GM19035 (cell line): ENCODE results near the gene CYTH4.

Experiments
- ATAC-seq: cut with Tn5 transposase; IDR thresholded peaks from one replicate; pipeline ENCODE4 v1.9.1; 2021; ENCODE audit not compliant: unreplicated experiment

CYTH4 gene

GRCh38 chr22:37343863-37344734 is 61.8 kb downstream of the CYTH4 start:
- ATAC-seq, result no peak

- no peak for ATAC-seq
Observed at GRCh38 chr22:37344735-37345449, 62.6 kb downstream of the CYTH4 start.

GRCh38 chr22:37345863-37346504 is 63.7 kb downstream of the CYTH4 start:
- ATAC-seq, result no peak

- no peak for ATAC-seq
Observed at GRCh38 chr22:37346505-37346895, 64.2 kb downstream of the CYTH4 start.

- ATAC-seq, result no peak
Observed at GRCh38 chr22:37349043-37349814, 66.9 kb downstream of the CYTH4 start.

- ATAC-seq, result no peak
Observed at GRCh38 chr22:37351232-37351631, 68.9 kb downstream of the CYTH4 start.

GRCh38 chr22:37352481-37352880 is 70.2 kb downstream of the CYTH4 start:
- ATAC-seq, result no peak

GRCh38 chr22:37353839-37354238 is 71.5 kb downstream of the CYTH4 start:
- no peak for ATAC-seq

GRCh38 chr22:37354261-37354660 is 72.0 kb downstream of the CYTH4 start:
- ATAC-seq, result no peak

- ATAC-seq, result no peak
Observed at GRCh38 chr22:37354670-37355069, 72.4 kb downstream of the CYTH4 start.

- ATAC-seq, result no peak
Observed at GRCh38 chr22:37355174-37355573, 72.9 kb downstream of the CYTH4 start.

- no peak for ATAC-seq
Observed at GRCh38 chr22:37356922-37357321, 74.6 kb downstream of the CYTH4 start.

- ATAC-seq, result no peak
Observed at GRCh38 chr22:37357446-37358075, 75.3 kb downstream of the CYTH4 start.

- no peak for ATAC-seq
Observed at GRCh38 chr22:37358386-37358785, 76.1 kb downstream of the CYTH4 start.

GRCh38 chr22:37358917-37359316 is 76.6 kb downstream of the CYTH4 start:
- ATAC-seq, result no peak

- ATAC-seq, result no peak
Observed at GRCh38 chr22:37362621-37363020, 80.3 kb downstream of the CYTH4 start.

GRCh38 chr22:37363261-37363992 is 81.1 kb downstream of the CYTH4 start:
- ATAC-seq, result no peak
